GM12878 (cell line): Measurements from ENCODE around the gene DNAI2. TPM values are rescaled to one million over a fixed set of nuclear protein-coding genes. Genes with fewer than 3 reads are reported as not detected.

Source experiments
- ATAC-seq: fragments of 200-7000 bp; cut with Tn5 transposase; 3 replicates; pipeline ENCODE4 v1.9.1; 2020; ENCODE audit warnings: mild to moderate bottlenecking, moderate library complexity
- BruUV-seq: library from RNA; stranded (reverse); fragments of 400-500 nt; replicated peaks from 2 replicates; lab custom pipeline; 2021; lab: Mats Ljungman, UMichigan
- CTCF ChIA-PET: fragments of 300-600 bp; sonication (Branson Sonifier 250); formaldehyde crosslinking; extraction: SDS; loops from one replicate; lab custom pipeline; 2021; ENCODE audit warnings: inconsistent platforms; lab: Yijun Ruan, JAX
- POLR2A ChIA-PET: fragments of 350-600 bp; formaldehyde crosslinking; extraction: SDS; loops from one replicate; lab custom pipeline; 2021; ENCODE audit warnings: inconsistent platforms; lab: Charles Lee
- RAD21 ChIA-PET: fragments of 300-600 bp; sonication (Branson Sonifier 250); formaldehyde crosslinking; loops from one replicate; lab custom pipeline; 2023; ENCODE audit warnings: antibody characterized with exemption; ENCODE audit not compliant: unreplicated experiment; lab: Charles Lee
- SMC1A ChIA-PET: fragments of 300-600 bp; sonication (Branson Sonifier 250); formaldehyde crosslinking; loops from one replicate; lab custom pipeline; 2023; ENCODE audit not compliant: unreplicated experiment, uncharacterized antibody; lab: Charles Lee
- DNase-seq: peaks from one replicate; pipeline ENCODE4 v3.0.0-alpha.2; 2011; ENCODE audit warnings: low read depth, low spot score
- FAIRE-seq: peaks from 3 replicates; lab custom pipeline; 2011; peaks lifted over from hg19 to GRCh38; lab: Jason Lieb, UNC
- H2AFZ ChIP-seq: 2 replicates; pipeline ENCODE4 v1.6.0; 2011; ENCODE audit warnings: low read depth, low read length, control low read depth; ENCODE audit not compliant: control insufficient read depth
- H3K27ac ChIP-seq: 2 replicates; pipeline ENCODE4 v1.5.1; 2011; ENCODE audit warnings: control low read depth; ENCODE audit not compliant: control insufficient read depth, insufficient read depth
- H3K27me3 ChIP-seq, 2 experiments: replicated peaks in 1 of 2; 2 replicates each; pipeline versions ENCODE4 v1.6.0 to v1.6.1; 2011; ENCODE audit warnings: low read length in 1 of 2; ENCODE audit not compliant: control insufficient read depth in 2 of 2, insufficient read depth in 2 of 2
- H3K36me3 ChIP-seq, 2 experiments: 2 replicates each; pipeline ENCODE4 v1.5.1; 2011; ENCODE audit warnings: low read length in 1 of 2; ENCODE audit not compliant: control insufficient read depth in 2 of 2, insufficient read depth in 2 of 2
- H3K4me1 ChIP-seq: 2 replicates; pipeline ENCODE4 v1.6.1; 2011; ENCODE audit warnings: mild to moderate bottlenecking, low read length, moderate library complexity, mixed read lengths; ENCODE audit not compliant: control insufficient read depth, insufficient read depth
- H3K4me2 ChIP-seq: 2 replicates; pipeline ENCODE4 v1.6.0; 2011; ENCODE audit warnings: control low read depth; ENCODE audit not compliant: control insufficient read depth, insufficient read depth
- H3K4me3 ChIP-seq: fragments of 200-600 bp; sonication (generic); 2 replicates; pipeline ENCODE4 v1.5.1; 2016
- H3K79me2 ChIP-seq: 2 replicates; pipeline ENCODE4 v1.6.0; 2011; ENCODE audit warnings: low read length; ENCODE audit not compliant: control insufficient read depth, insufficient read depth
- H3K9ac ChIP-seq: 2 replicates; pipeline ENCODE4 v1.8.0; 2011; ENCODE audit warnings: low read length, control low read depth, mixed read lengths; ENCODE audit not compliant: control insufficient read depth, insufficient read depth
- H3K9me3 ChIP-seq: replicated peaks from 3 replicates; pipeline ENCODE4 v1.5.1; 2011; ENCODE audit warnings: mild to moderate bottlenecking, low read length; ENCODE audit not compliant: control insufficient read depth, insufficient read depth
- H4K20me1 ChIP-seq: 2 replicates; pipeline ENCODE4 v1.6.0; 2011; ENCODE audit not compliant: control insufficient read depth, insufficient read depth
- EGR1 ChIP-seq, 2 experiments: IDR thresholded peaks; 1 replicate in 1 of 2; 2 replicates in 1 of 2; pipeline ENCODE4 v1.6.1; 2011 to 2012; ENCODE audit warnings: low read depth in 2 of 2, low read length in 2 of 2, borderline replicate concordance in 1 of 2, mild to moderate bottlenecking in 1 of 2, moderate library complexity in 1 of 2
- FOXK2 ChIP-seq: fragments of 450-650 bp; IDR thresholded peaks from 2 replicates; pipeline ENCODE4 v1.6.1; 2017; ENCODE audit warnings: mild to moderate bottlenecking, moderate library complexity
- JUND ChIP-seq: IDR thresholded peaks from 2 replicates; pipeline ENCODE4 v1.6.1; 2012; ENCODE audit warnings: low read depth, mild to moderate bottlenecking, low read length, improper control_type of control experiment, moderate library complexity
- MTA2 ChIP-seq: fragments of 450-650 bp; IDR thresholded peaks from 2 replicates; pipeline ENCODE4 v1.6.1; 2016; ENCODE audit warnings: low read depth, mild to moderate bottlenecking, moderate library complexity
- NRF1 ChIP-seq: conservative IDR thresholded peaks from 2 replicates; pipeline ENCODE4 v1.6.1; 2011; ENCODE audit warnings: mild to moderate bottlenecking, low read depth, low read length, improper control_type of control experiment
- POLR2AphosphoS2 ChIP-seq: IDR thresholded peaks from 2 replicates; pipeline ENCODE4 v1.6.1; 2011; ENCODE audit warnings: low read depth, mild to moderate bottlenecking, low read length, improper control_type of control experiment, moderate library complexity
- RELA ChIP-seq: fragments of 450-650 bp; IDR thresholded peaks from 2 replicates; pipeline ENCODE4 v1.8.0; 2014; ENCODE audit warnings: borderline replicate concordance; ENCODE audit not compliant: partially characterized antibody
- SKIL ChIP-seq: fragments of 450-650 bp; IDR thresholded peaks from 2 replicates; pipeline ENCODE4 v1.6.1; 2017; ENCODE audit warnings: mild to moderate bottlenecking, low read depth, inconsistent platforms; ENCODE audit not compliant: poor library complexity, severe bottlenecking
- SMAD5 ChIP-seq: IDR thresholded peaks from 2 replicates; pipeline ENCODE4 v1.6.1; 2016; ENCODE audit warnings: antibody characterized with exemption, low read depth
- SUPT20H ChIP-seq: IDR thresholded peaks from 2 replicates; pipeline ENCODE4 v1.6.1; 2011; ENCODE audit warnings: low read depth, mild to moderate bottlenecking, low read length, moderate library complexity, borderline replicate concordance; ENCODE audit not compliant: control insufficient read depth
- TCF12 ChIP-seq: IDR thresholded peaks from 2 replicates; pipeline ENCODE4 v1.6.1; 2011; ENCODE audit warnings: low read depth, mild to moderate bottlenecking, low read length
- ZNF24 ChIP-seq: fragments of 450-650 bp; IDR thresholded peaks from 2 replicates; pipeline ENCODE4 v1.6.1; 2017; ENCODE audit warnings: antibody characterized with exemption, mild to moderate bottlenecking
- WGBS: methylation state at CpG from one replicate; pipeline ENCODE4 v1.1.6; 2016; ENCODE audit warnings: low lambda C conversion rate; ENCODE audit not compliant: insufficient replicate concordance, insufficient coverage; ENCODE audit errors: missing lambda C conversion rate; 5-methylcytosine and 5-hydroxymethylcytosine counted together
- in situ Hi-C: fragments of 300-500 bp; cut with MboI; formaldehyde crosslinking; loops from 9 replicates; pipeline ENCODE4 v1.14.3; 2018; ENCODE audit warnings: mixed read lengths
- intact Hi-C: fragments of 100-400 bp; cut with micrococcal nuclease; formaldehyde crosslinking; loops from one replicate; pipeline ENCODE4 v1.14.2; 2022; ENCODE audit not compliant: unreplicated experiment
- polyA plus RNA-seq, 11 experiments: library from polyadenylated mRNA; depleted of rRNA in 4 of 11; unstranded in 6 of 11; stranded (reverse) in 5 of 11; fragments of >200 nt; fragmentation: Nextera tagmentation in 4 of 11; fragmentation: Illumina TruSeq in 1 of 11; extraction: Ambion mirVana in 4 of 11; extraction: Trizol in 1 of 11; gene quantifications; 1 replicate in 1 of 11; 2 replicates in 10 of 11; pipeline versions ENCODE4 v1.2.1 to v1.2.3, GENCODE V29; 2011 to 2016; ENCODE audit warnings: inconsistent platforms in 2 of 11, missing spikeins in 2 of 11, low read depth in 1 of 11
- total RNA-seq, 4 experiments: library from RNA; depleted of rRNA in 3 of 4; stranded (reverse); fragments of >200 nt in 3 of 4; fragmentation: Illumina TruSeq in 1 of 4; extraction: Trizol in 1 of 4; gene quantifications; 2 replicates each; pipeline versions ENCODE4 v1.2.1 to v1.2.3, GENCODE V29; 2013 to 2021
- TF ChIP-seq, protein P1 (sequence below): fragments of 150-350 bp; IDR thresholded peaks from 2 replicates; pipeline ENCODE4 v1.6.1; 2016; ENCODE audit warnings: low read depth, low read length
- TF ChIP-seq, protein P2 (sequence below), 3 experiments: IDR thresholded peaks in 2 of 3; conservative IDR thresholded peaks in 1 of 3; 2 replicates each; pipeline ENCODE4 v1.5.1; 2011; ENCODE audit warnings: low read depth in 3 of 3, low read length in 3 of 3, mild to moderate bottlenecking in 3 of 3, control low read depth in 2 of 3, moderate library complexity in 2 of 3, inconsistent platforms in 1 of 3, mixed read lengths in 1 of 3; ENCODE audit not compliant: control insufficient read depth in 2 of 3, insufficient read depth in 1 of 3; ENCODE audit errors: extremely low read depth in 1 of 3

DNAI2 gene
- total and polyA plus RNA-seq, 10 of the 15 experiments (the other 5 are each of a cell fraction or from before 2014, with no cell fraction given), result 0.04 to 1.8 (median 0.13) TPM

GRCh38 chr17:74237321-74237720 lies 36.7 kb upstream of the DNAI2 start:
- WGBS, result 67% methylated on average over 12 of the region's 12 CpGs
- H3K36me3 ChIP-seq, result peaks cover 0 to 2% of the 10 kb centered on the region in 2 experiments; a peak in 2 of 4 replicates
- no peak overlapping the region for H2AFZ ChIP-seq
- peaks cover 6% of the 10 kb centered on the region; the same call in 1 of the 2 replicates for H3K4me1 ChIP-seq
- in situ Hi-C loops, result loop anchor here (10.0 kb wide), 1 partner anchor 63 kb away; no protein-coding TSS in a partner anchor
- H3K27me3 ChIP-seq, result no peaks in the 10 kb centered on the region
- H3K9me3 ChIP-seq, result no peaks in the 10 kb centered on the region
- DNase-seq (no peak), FAIRE-seq (no peak), ATAC-seq (no peak)
- ChIA-PET CTCF (no interaction called here), POLR2A (no interaction called here), SMC1A (no interaction called here), RAD21 (no interaction called here)
- no peak overlapping the region for H3K4me3 ChIP-seq
- H3K79me2 ChIP-seq, result no peaks in the 10 kb centered on the region
- no peak overlapping the region for H3K27ac ChIP-seq
- H4K20me1 ChIP-seq, result no peaks in the 10 kb centered on the region
- H3K4me2 ChIP-seq, result no peak overlapping the region
- intact Hi-C loops, result no loop called here
- BruUV-seq, result no TSS peak
- no peak overlapping the region for H3K9ac ChIP-seq
- TF ChIP-seq MTA2 (no peak), RELA (no peak), SUPT20H (no peak), TCF12 (no peak), SKIL (no peak), NRF1 (no peak), FOXK2 (no peak), JUND (no peak), SMAD5 (no peak), EGR1 (IDR thresholded peaks at IDR 0.05; ENCODE audit: borderline replicate concordance in 1 of 2, low read depth in 2 of 2, low read length in 2 of 2) (no peak), ZNF24 (no peak), POLR2AphosphoS2 (no peak)
- TF ChIP-seq, protein P1, sequence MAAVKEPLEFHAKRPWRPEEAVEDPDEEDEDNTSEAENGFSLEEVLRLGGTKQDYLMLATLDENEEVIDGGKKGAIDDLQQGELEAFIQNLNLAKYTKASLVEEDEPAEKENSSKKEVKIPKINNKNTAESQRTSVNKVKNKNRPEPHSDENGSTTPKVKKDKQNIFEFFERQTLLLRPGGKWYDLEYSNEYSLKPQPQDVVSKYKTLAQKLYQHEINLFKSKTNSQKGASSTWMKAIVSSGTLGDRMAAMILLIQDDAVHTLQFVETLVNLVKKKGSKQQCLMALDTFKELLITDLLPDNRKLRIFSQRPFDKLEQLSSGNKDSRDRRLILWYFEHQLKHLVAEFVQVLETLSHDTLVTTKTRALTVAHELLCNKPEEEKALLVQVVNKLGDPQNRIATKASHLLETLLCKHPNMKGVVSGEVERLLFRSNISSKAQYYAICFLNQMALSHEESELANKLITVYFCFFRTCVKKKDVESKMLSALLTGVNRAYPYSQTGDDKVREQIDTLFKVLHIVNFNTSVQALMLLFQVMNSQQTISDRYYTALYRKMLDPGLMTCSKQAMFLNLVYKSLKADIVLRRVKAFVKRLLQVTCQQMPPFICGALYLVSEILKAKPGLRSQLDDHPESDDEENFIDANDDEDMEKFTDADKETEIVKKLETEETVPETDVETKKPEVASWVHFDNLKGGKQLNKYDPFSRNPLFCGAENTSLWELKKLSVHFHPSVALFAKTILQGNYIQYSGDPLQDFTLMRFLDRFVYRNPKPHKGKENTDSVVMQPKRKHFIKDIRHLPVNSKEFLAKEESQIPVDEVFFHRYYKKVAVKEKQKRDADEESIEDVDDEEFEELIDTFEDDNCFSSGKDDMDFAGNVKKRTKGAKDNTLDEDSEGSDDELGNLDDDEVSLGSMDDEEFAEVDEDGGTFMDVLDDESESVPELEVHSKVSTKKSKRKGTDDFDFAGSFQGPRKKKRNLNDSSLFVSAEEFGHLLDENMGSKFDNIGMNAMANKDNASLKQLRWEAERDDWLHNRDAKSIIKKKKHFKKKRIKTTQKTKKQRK, result no peak
- TF ChIP-seq, protein P2, sequence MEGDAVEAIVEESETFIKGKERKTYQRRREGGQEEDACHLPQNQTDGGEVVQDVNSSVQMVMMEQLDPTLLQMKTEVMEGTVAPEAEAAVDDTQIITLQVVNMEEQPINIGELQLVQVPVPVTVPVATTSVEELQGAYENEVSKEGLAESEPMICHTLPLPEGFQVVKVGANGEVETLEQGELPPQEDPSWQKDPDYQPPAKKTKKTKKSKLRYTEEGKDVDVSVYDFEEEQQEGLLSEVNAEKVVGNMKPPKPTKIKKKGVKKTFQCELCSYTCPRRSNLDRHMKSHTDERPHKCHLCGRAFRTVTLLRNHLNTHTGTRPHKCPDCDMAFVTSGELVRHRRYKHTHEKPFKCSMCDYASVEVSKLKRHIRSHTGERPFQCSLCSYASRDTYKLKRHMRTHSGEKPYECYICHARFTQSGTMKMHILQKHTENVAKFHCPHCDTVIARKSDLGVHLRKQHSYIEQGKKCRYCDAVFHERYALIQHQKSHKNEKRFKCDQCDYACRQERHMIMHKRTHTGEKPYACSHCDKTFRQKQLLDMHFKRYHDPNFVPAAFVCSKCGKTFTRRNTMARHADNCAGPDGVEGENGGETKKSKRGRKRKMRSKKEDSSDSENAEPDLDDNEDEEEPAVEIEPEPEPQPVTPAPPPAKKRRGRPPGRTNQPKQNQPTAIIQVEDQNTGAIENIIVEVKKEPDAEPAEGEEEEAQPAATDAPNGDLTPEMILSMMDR (IDR thresholded peaks at IDR 0.05 in 2 of 3, conservative IDR thresholded peaks at IDR 0.05 in 1 of 3; ENCODE audit: control insufficient read depth in 2 of 3, extremely low read depth in 1 of 3, insufficient read depth in 1 of 3, low read depth in 3 of 3, low read length in 3 of 3), result no peak
